H9 (cell line): ENCODE data around the gene TANK. TPM values are rescaled to one million over a fixed set of nuclear protein-coding genes. Genes with fewer than 3 reads are reported as not detected.

ENCODE experiments used
- DNase-seq: peaks from one replicate; pipeline ENCODE4 v3.0.0-alpha.2; 2017
- H2AFZ ChIP-seq: one replicate; pipeline ENCODE4 v1.6.1; 2013; ENCODE audit warnings: mild to moderate bottlenecking, low read length, control low read depth, moderate library complexity
- H2AK5ac ChIP-seq: 2 replicates; pipeline ENCODE4 v1.6.1; 2013; ENCODE audit warnings: low read length, control low read depth, mixed read lengths; ENCODE audit not compliant: insufficient read length
- H2BK120ac ChIP-seq: one replicate; pipeline ENCODE4 v1.6.1; 2013; ENCODE audit warnings: low read depth, mild to moderate bottlenecking, low read length, control low read depth, inconsistent platforms; ENCODE audit not compliant: poor library complexity, severe bottlenecking
- H2BK12ac ChIP-seq: 2 replicates; pipeline ENCODE4 v1.6.1; 2013; ENCODE audit warnings: low read length, control low read depth, mixed read lengths, low read depth; ENCODE audit not compliant: insufficient read length
- H2BK15ac ChIP-seq: 2 replicates; pipeline ENCODE4 v1.6.1; 2013; ENCODE audit warnings: low read depth, low read length, control low read depth
- H2BK20ac ChIP-seq: one replicate; pipeline ENCODE4 v1.6.1; 2013; ENCODE audit warnings: low read depth, mild to moderate bottlenecking, low read length, control low read depth, inconsistent platforms; ENCODE audit not compliant: poor library complexity, severe bottlenecking
- H2BK5ac ChIP-seq: 2 replicates; pipeline ENCODE4 v1.6.1; 2013; ENCODE audit warnings: low read length, control low read depth, mixed read lengths; ENCODE audit not compliant: insufficient read length
- H3K14ac ChIP-seq: 2 replicates; pipeline ENCODE4 v1.6.1; 2013; ENCODE audit warnings: low read length, control low read depth; ENCODE audit not compliant: insufficient read depth
- H3K18ac ChIP-seq: 2 replicates; pipeline ENCODE4 v1.6.1; 2013; ENCODE audit warnings: low read depth, mild to moderate bottlenecking, mixed read lengths, low read length, control low read depth; ENCODE audit not compliant: insufficient read length
- H3K23ac ChIP-seq: 2 replicates; pipeline ENCODE4 v1.6.1; 2013; ENCODE audit warnings: low read length, control low read depth, mixed read lengths, low read depth; ENCODE audit not compliant: insufficient read length
- H3K23me2 ChIP-seq: 2 replicates; pipeline ENCODE4 v1.6.1; 2013; ENCODE audit warnings: low read depth, mild to moderate bottlenecking, mixed read lengths, low read length, control low read depth; ENCODE audit not compliant: insufficient read length, poor library complexity, severe bottlenecking
- H3K27ac ChIP-seq: 2 replicates; pipeline ENCODE4 v1.5.1; 2013; ENCODE audit warnings: low read length, control low read depth, mixed read lengths, low read depth; ENCODE audit not compliant: insufficient read length
- H3K27me3 ChIP-seq: 2 replicates; pipeline ENCODE4 v1.6.1; 2013; ENCODE audit warnings: low read length, control low read depth, inconsistent platforms; ENCODE audit not compliant: insufficient read depth
- H3K4ac ChIP-seq: 2 replicates; pipeline ENCODE4 v1.6.1; 2013; ENCODE audit warnings: low read depth, mild to moderate bottlenecking, control low read depth, inconsistent platforms, low read length, moderate library complexity
- H3K4me1 ChIP-seq: 2 replicates; pipeline ENCODE4 v1.6.1; 2013; ENCODE audit warnings: low read length, control low read depth, inconsistent platforms; ENCODE audit not compliant: insufficient read depth
- H3K4me2 ChIP-seq: 2 replicates; pipeline ENCODE4 v1.6.1; 2013; ENCODE audit warnings: low read length, control low read depth, mixed read lengths; ENCODE audit not compliant: insufficient read length, insufficient read depth
- H3K56ac ChIP-seq: 2 replicates; pipeline ENCODE4 v1.6.1; 2013; ENCODE audit warnings: low read depth, mild to moderate bottlenecking, mixed read lengths, low read length, control low read depth; ENCODE audit not compliant: insufficient read length
- H3K79me1 ChIP-seq: 2 replicates; pipeline ENCODE4 v1.6.1; 2013; ENCODE audit warnings: low read depth, mild to moderate bottlenecking, moderate library complexity, low read length, control low read depth, inconsistent platforms; ENCODE audit not compliant: insufficient read depth, poor library complexity, severe bottlenecking
- H3K79me2 ChIP-seq: 2 replicates; pipeline ENCODE4 v1.6.1; 2013; ENCODE audit warnings: low read length, control low read depth, inconsistent platforms; ENCODE audit not compliant: insufficient read depth
- H3K9ac ChIP-seq: 2 replicates; pipeline ENCODE4 v1.6.1; 2013; ENCODE audit warnings: low read length, control low read depth, mixed read lengths; ENCODE audit not compliant: insufficient read length; ENCODE audit errors: extremely low read depth
- H3K9me3 ChIP-seq: one replicate; pipeline ENCODE4 v1.6.1; 2013; ENCODE audit warnings: low read depth, low read length, inconsistent platforms; ENCODE audit not compliant: control insufficient read depth
- H3T11ph ChIP-seq: one replicate; pipeline ENCODE4 v1.6.1; 2013; ENCODE audit warnings: mild to moderate bottlenecking, low read length, control low read depth, inconsistent platforms
- H4K20me1 ChIP-seq: one replicate; pipeline ENCODE4 v1.6.1; 2013; ENCODE audit not compliant: control insufficient read depth, insufficient read length, insufficient read depth
- H4K5ac ChIP-seq: 2 replicates; pipeline ENCODE4 v1.6.1; 2013; ENCODE audit warnings: low read depth, mild to moderate bottlenecking, mixed read lengths, low read length, control low read depth; ENCODE audit not compliant: insufficient read length
- H4K8ac ChIP-seq: replicated peaks from 2 replicates; pipeline ENCODE4 v1.6.1; 2013; ENCODE audit warnings: low read length, control low read depth, mixed read lengths, low read depth; ENCODE audit not compliant: insufficient read length
- H4K91ac ChIP-seq: 2 replicates; pipeline ENCODE4 v1.6.1; 2013; ENCODE audit warnings: low read depth, mild to moderate bottlenecking, moderate library complexity, mixed read lengths, low read length, control low read depth; ENCODE audit not compliant: insufficient read length
- H3K27ac Mint-ChIP-seq, 3 experiments: 2 replicates in 2 of 3; 3 replicates in 1 of 3; pipeline ENCODE4 v1.8.0; 2020 to 2021; ENCODE audit warnings: mixed read lengths in 3 of 3, mild to moderate bottlenecking in 1 of 3, moderate library complexity in 1 of 3
- H3K27me3 Mint-ChIP-seq: 2 replicates; pipeline ENCODE4 v1.8.0; 2021; ENCODE audit warnings: low read depth, mild to moderate bottlenecking, moderate library complexity, mixed read lengths
- H3K36me3 Mint-ChIP-seq, 3 experiments: 2 replicates in 2 of 3; 3 replicates in 1 of 3; pipeline ENCODE4 v1.8.0; 2020 to 2021; ENCODE audit warnings: low read depth in 3 of 3, mixed read lengths in 3 of 3; ENCODE audit not compliant: insufficient read depth in 1 of 3
- H3K4me1 Mint-ChIP-seq, 2 experiments: 2 replicates each; pipeline ENCODE4 v1.8.0; 2020; ENCODE audit warnings: mixed read lengths in 2 of 2
- H3K4me3 Mint-ChIP-seq, 2 experiments: 2 replicates in 1 of 2; 3 replicates in 1 of 2; pipeline ENCODE4 v1.8.0; 2020 to 2021; ENCODE audit warnings: mild to moderate bottlenecking in 2 of 2, mixed read lengths in 2 of 2, moderate library complexity in 1 of 2
- H3K9me3 Mint-ChIP-seq, 2 experiments: 2 replicates in 1 of 2; 3 replicates in 1 of 2; pipeline ENCODE4 v1.8.0; 2020; ENCODE audit warnings: mild to moderate bottlenecking in 2 of 2, mixed read lengths in 2 of 2, moderate library complexity in 1 of 2
- CTCF ChIP-seq: fragments of 200-600 bp; sonication (generic); conservative IDR thresholded peaks from 3 replicates; pipeline ENCODE4 v1.8.0; 2021; ENCODE audit warnings: antibody characterized with exemption, mild to moderate bottlenecking
- WGBS: extraction: QIAGEN DNeasy Blood & Tissue Kit; methylation state at CpG from one replicate; pipeline ENCODE4 v1.1.7; 2013; ENCODE audit warnings: missing lambda C conversion rate, low lambda C conversion rate, mixed read lengths; ENCODE audit not compliant: insufficient read length; ENCODE audit errors: extremely low coverage; 5-methylcytosine and 5-hydroxymethylcytosine counted together
- total RNA-seq: library from RNA; stranded (reverse); gene quantifications from 2 replicates; pipeline ENCODE4 v1.2.1, GENCODE V29; 2021

TANK gene
- total RNA-seq, 1 experiment from 2014 or later = 23.9 TPM

- no peak overlapping the region for H2BK120ac ChIP-seq
- Mint-ChIP-seq H3K27ac (no peak overlapping the region), H3K36me3 (peaks cover 8 to 23% (median 10%) of the 10 kb centered on the region in 3 experiments), H3K4me1 (peaks cover 20 to 34% of the 10 kb centered on the region in 2 experiments), H3K9me3 (peaks cover 6 to 10% of the 10 kb centered on the region in 2 experiments; a peak in 4 of 5 replicates), H3K27me3 (no peaks in the 10 kb centered on the region), H3K4me3 (no peak overlapping the region)
- no peak overlapping the region for H3K18ac ChIP-seq
- H3K23ac ChIP-seq = no peak overlapping the region
- H3K23me2 ChIP-seq = no peaks in the 10 kb centered on the region
- no peak overlapping the region for H3K27ac ChIP-seq
- H3T11ph ChIP-seq = no peak overlapping the region
- H3K14ac ChIP-seq = no peak overlapping the region
- peaks cover 7% of the 10 kb centered on the region for H3K79me1 ChIP-seq
- H3K9me3 ChIP-seq = no peaks in the 10 kb centered on the region
- H2AK5ac ChIP-seq = no peak overlapping the region
- no peak overlapping the region for H4K8ac ChIP-seq
- no peak for TF ChIP-seq CTCF
- no peak overlapping the region for H2BK12ac ChIP-seq
- H3K4me2 ChIP-seq = no peak overlapping the region
- H3K4me1 ChIP-seq = peaks cover under 1% of the 10 kb centered on the region; the same call in 1 of the 2 replicates
- DNase-seq = no peak
- no peak overlapping the region for H2BK20ac ChIP-seq
- no peak overlapping the region for H3K9ac ChIP-seq
- no peak overlapping the region for H4K91ac ChIP-seq
- no peaks in the 10 kb centered on the region for H3K27me3 ChIP-seq
- H3K56ac ChIP-seq = no peak overlapping the region
- no peak overlapping the region for H2AFZ ChIP-seq
- H3K79me2 ChIP-seq = no peaks in the 10 kb centered on the region
- no CpG with 5 or more reads among the region's 2 CpGs for WGBS
- H2BK15ac ChIP-seq = no peak overlapping the region
- H3K4ac ChIP-seq = no peak overlapping the region
- H2BK5ac ChIP-seq = no peak overlapping the region
- H4K5ac ChIP-seq = no peak overlapping the region
- H4K20me1 ChIP-seq = no peaks in the 10 kb centered on the region
Measured at GRCh38 chr2:161173541-161174194, 13.4 kb downstream of the TANK start.
